Measurements from ENCODE around the gene SOX13. TPM values are rescaled to one million over a fixed set of nuclear protein-coding genes. Genes with fewer than 3 reads are reported as not detected.

Gene SOX13
- polyA plus RNA-seq, 4 donors, result 39.3 to 70.2 (median 51.6) TPM

DNA sequence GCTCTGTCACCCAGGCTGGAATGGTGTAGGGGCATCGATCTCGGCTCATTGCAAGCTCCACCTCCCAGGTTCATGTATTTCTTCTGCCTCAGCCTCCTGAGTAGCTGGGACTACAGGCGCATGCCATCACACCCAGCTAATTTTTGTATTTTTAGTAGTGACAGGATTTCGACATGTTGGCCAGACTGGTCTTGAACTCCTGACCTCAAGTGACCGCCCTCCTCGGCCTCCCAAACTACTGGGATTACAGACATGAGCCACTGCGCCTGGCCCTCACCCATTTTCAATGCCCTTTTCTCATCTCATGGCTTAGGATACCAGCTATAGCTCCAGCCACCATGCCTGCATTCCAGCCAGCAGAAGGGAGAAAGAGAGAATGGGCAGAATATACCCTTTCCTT, 12.9 kb upstream of the SOX13 start:
- no peak for DNase-seq (ENCODE audit: low read depth in 4 of 4, low spot score in 2 of 4)

DNA sequence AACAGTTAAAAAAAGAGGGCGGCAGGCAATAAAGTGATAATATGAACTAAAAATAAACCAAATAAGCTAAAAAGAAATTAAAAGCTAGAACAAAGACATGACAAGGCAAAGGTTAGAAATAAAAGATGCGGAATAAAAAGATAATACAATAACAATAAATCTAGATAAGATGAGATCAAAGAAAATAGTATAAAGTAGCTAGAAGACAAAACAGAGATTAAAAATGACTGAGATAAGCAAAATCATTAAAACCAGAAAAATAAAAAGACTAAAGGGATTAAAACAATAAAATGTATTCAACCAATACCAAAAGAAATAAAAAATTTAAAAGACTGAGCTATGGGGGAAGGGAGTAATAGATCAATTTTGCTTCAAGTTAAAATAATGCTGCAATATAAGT, 10.8 kb upstream of the SOX13 start:
- DNase-seq (ENCODE audit: low read depth in 4 of 4, low spot score in 2 of 4), result no peak

DNA sequence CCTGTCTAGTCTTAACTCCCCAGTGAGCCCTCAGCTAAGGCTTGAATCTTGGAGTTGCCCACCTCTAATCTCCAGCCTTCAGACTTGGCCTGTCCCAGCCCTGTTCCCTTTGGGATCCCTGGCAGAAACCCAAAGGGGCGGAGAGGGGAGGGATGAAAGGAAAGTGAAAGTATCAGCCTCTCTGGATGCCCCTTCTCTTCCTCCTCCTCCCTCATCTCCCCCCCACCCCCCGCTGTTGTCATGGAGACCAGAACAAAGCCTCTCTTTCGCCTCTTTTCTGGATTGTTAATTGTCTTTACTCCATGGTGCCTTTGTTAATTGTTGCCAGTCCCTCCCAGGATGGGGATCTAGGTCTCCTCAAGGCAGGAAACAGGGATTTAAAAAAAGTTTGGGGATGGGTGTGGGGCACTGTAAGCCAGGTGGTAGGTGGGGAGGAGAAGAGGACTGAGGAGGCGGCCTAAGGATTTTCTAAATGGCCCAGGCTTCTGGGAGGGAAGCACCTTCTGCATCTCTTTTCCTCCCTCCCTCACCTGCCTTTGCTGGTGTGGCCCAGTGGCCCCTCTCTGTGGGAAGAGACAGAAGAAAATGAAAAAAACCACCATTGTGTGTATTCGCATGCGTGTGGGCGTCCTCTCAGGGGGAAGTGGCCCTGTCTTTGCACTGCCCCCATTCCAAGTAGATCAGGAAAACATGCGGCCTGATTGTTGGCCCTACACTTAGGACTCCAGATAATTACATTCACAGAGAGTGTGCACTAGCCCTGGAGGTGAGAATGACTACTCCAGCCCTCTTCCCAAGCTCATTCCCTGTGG, 7.5 kb upstream of the SOX13 start:
- peak in 1 of 4 donors; percentile 45 for DNase-seq (ENCODE audit: low read depth in 4 of 4, low spot score in 2 of 4)

DNA sequence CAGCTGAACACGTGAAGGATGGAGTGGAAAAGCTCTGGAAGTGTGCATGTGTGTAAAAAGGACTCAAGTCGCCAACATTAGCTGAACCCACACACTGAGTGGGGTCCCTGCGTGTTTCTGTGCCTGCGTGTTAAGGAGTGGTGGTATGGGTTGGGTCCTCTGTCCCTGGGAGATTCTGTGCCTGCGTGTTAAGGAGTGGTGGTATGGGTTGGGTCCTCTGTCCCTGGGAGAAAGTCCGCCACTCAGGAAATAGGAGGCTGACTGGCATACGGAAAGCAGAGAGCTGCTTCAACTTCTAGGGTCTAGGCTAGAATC, 7.0 kb upstream of the SOX13 start:
- DNase-seq (ENCODE audit: low read depth in 4 of 4, low spot score in 2 of 4), result no peak

DNA sequence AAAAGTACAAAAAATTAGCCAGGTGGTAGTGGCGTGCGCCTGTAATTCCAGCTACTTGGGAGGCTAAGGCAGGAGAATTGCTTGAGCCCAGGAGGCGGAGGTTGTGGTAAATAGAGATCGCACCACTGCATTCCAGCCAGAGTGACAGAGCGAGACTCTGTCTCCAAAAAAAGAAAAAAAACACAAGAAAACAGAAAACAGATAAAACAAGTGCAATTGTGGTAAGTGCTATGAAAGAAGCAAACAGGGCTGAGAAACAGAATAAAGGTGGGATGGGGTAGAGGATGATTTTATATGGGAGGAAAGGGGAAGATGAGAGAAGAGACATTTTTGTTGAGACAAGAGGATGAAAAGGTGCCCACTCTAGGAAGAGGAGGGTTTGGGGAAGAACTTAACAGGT, 5.0 kb upstream of the SOX13 start:
- DNase-seq (ENCODE audit: low read depth in 4 of 4, low spot score in 2 of 4), result no peak

DNA sequence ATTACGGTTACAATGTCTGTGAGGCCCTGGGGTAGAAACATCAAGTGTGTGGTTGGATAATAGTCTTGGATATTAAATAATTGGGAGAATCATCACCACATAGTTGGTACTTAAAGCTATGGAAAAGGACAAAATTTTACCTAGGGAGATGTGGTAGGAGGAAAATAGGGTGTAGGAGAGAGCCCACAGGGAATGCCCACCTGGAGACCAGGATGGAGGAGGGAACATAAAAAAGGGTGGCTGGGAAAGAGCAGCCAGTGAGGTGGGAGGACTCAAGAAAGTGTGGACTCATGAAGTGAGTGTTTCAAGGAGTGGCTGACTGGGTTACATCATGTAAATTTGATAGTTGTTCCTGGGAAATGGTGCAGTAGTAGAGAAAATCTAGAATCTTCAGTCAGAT, 3.0 kb upstream of the SOX13 start:
- no peak for DNase-seq (ENCODE audit: low read depth in 4 of 4, low spot score in 2 of 4)

DNA sequence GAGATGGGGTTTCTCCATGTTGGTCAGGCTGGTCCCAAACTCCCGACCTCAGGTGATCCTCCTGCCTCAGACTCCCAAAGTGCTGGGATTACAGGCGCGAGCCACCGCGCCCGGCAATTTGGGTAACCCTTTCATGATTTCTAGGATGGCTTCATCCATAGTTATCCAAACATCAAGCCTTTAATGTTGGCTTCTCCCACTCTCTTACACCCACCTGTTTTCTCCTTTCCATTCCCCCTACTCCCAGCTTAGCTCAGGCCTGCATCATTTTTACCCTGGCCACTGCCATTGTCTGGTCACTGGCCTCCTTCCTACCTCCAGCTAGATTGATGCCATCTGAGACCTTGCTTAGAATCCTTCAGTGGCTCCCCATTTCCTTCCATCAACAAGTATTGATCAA, 2.0 kb upstream of the SOX13 start:
- no peak for DNase-seq (ENCODE audit: low read depth in 4 of 4, low spot score in 2 of 4)

DNA sequence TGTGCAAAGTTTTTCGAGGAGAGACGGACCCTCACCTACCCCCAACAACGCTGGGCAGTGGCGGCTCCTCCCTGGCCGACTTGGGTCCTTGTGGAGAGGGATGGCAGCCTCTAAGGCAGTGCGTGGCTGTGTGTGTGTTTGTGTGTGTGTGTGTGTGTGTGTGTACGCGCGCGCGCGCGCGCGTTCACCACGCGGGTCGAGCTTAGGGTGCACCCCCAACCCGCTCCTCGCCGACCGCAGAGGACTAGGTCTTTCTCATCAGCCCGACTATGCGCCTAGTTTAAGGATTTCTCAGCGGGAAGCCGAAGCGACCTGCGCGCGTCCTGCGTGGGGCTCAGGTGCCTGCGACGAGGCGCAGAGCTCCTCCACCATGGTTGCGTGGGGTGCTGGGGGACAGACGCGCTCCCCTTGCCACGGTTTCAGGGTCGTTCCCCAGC, 940 bp downstream of the SOX13 start:
- no peak for DNase-seq (ENCODE audit: low read depth in 4 of 4, low spot score in 2 of 4)

DNA sequence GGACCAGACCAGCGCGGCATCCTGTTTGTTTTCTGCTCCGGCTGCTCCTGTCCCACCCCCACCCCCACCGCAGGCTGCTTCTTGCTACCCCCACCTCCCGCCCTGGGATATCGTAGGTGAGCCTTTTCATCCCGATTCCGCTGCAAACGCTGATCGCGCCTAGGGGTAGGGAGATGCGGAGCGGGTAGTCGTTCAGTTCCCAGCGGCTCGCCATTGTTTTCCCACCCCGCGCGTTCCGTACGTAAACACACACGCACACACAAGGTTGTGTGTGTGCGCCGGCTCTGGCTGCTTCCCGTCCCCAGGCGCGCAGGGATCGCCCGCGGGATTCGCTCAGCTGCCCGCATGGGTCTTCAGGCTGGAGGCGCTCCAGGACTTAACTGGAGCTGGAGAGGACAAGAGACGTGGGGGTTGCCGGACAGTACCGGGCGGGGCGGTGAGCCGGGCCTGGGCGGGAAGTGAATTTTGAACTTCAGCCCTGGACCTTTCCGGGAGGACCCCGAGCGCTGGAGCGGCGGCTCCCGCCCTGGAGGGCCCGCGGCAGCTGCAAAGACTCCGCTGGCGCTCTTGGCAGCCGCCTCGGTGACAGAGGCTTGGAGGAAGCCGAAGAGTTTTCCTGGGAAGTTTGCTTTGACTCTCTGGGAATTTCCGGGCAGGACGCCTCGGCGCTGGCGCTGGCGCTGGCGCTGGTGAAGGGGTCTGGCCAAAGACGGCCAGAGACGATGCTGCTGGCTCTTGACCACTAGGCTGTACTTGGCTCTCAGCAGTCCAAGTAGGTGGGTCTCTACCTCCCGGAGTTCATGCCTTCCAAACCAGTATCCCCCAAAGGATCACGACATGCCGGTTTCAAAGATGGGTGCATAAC, 1.6 kb downstream of the SOX13 start:
- DNase-seq (ENCODE audit: low read depth in 4 of 4, low spot score in 2 of 4), result peak in 1 of 4 donors; percentile 79

DNA sequence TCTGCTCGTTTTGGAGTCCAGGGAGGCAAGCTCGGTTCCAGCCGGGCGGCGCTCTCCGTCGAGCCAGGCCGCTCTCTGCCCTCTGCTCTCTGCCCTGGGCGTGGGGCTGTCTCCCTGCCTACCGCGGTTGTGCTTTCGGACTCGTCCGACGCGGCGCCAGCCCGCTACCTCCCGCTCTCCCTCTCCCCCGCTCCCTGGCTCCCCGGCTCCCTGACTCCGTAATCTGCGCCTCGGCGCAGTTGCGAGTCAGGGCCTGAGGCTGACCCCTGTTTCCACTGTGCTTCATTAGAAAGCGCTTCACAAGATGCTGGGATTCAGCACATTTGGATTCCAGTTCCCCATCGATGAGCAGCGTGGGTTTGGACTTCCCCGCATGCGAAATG, 2.2 kb downstream of the SOX13 start:
- DNase-seq (ENCODE audit: low read depth in 4 of 4, low spot score in 2 of 4), result no peak

DNA sequence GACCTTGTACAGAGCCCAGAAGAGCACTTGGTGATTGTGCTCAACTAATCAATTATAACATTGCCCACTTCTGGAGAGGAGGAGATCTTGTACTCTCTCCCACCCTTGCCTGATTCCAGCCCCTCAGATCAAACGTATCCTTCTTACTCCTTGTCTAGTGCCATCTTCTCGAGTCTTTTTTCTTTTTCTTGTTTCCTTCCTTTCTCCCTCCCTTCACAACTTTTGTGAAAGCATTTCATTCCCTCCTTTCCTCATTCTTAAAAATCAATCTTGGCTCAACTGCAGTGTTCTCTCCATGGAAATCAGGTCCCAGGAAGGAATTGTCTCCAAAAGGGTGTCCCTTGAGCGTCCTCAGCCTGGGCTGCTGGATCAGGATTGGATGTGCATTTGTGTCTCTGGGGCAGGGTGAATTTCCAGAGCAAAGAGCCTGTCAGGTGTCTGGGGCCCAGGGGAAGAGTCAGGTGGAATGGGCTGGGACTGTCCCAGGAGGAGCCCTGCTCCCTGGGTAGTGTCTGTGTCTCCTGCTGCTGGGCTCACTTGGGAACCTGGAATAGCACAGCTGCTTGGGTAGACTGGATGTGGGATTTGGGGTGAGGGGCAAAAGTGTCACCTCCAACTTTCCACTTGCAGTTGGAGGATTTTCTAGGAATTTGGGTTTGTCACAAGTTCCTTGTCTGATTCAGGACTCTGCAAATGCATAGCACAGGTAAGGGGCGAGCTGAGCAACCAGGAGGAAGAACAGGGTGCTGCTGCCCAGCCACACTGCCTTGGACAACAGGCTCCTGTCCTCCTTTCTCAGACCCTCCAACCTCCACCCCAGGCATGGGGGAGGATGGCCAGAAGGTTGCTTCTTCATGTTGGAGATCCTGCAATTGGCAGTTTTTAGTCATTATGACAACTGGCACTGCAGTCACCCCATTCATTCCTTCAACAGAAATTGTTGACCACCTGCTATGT, 3.3 kb downstream of the SOX13 start:
- no peak for DNase-seq (ENCODE audit: low read depth in 4 of 4, low spot score in 2 of 4)

DNA sequence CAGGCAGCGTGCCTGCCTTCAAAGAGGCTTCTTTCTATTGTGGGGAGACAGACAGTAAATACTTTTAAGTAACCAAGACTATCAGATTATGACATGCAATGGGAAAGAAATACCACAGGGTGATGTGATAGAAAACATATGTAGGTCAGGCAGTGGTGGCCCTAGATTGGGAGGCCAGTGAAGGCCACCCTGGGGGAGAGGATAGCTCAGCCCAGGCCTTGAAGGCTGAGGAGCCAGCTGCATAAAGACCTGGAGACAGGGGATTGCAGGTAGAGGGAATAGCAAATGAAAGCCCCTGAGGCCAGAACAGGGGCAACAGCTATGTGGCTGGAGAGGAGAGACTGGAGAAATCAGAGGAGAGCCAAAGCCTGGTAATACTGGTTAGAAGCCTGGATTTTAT, 4.0 kb downstream of the SOX13 start:
- no peak for DNase-seq (ENCODE audit: low read depth in 4 of 4, low spot score in 2 of 4)

DNA sequence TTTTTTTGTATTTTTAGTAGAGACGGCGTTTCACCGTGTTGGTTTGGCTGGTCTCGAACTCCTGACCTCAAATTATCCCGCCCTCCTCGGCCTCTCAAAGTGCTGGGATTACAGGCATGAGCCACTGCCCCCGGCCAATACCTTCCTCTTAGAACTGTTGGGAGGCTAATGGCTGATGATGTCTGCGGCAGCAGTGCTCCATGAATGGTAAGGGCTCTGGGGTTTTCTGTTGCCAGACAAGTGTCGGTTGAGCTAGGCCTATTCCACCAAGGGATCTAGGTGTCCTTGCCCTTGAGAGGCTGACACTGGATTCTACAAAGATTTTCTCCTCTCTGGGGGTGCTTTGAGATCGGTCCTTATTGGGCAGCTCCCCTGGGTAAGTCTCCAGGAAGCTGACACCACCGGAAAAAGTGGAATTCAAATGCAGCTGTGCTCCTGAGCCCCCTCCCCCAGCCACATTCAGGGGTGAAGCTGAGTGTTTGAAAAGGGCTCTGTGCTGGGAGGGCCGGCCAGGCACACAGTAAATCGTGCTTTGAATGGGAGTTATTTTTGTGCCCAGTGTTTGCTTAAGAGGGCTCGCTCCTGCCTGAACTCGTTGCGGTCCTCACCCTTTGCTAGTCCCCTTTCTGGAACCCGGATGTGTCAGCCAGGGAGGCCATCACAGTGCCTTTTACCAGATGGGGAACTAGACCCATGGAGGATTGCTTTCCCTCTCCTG, 5.2 kb downstream of the SOX13 start:
- DNase-seq (ENCODE audit: low read depth in 4 of 4, low spot score in 2 of 4), result no peak

DNA sequence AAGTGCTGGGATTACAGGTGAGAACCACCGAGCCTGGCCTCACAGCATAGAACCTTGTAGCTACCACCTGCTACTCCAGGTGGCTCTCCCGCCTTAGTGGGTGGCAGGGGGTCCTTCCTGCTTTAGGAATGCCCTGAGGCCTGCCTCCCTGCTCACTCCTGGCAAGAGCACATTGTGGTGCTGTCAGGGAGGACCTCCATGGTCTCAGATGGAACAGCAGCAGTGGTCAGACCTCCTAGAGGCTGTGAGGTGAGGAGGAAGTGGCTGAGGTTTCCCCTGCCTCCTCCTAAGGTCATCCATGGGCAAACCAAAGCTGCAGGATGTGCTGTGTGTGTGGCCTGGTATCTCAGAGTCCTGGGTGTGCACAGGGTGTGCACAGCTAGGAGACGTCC, 6.7 kb downstream of the SOX13 start:
- DNase-seq (ENCODE audit: low read depth in 4 of 4, low spot score in 2 of 4), result no peak

DNA sequence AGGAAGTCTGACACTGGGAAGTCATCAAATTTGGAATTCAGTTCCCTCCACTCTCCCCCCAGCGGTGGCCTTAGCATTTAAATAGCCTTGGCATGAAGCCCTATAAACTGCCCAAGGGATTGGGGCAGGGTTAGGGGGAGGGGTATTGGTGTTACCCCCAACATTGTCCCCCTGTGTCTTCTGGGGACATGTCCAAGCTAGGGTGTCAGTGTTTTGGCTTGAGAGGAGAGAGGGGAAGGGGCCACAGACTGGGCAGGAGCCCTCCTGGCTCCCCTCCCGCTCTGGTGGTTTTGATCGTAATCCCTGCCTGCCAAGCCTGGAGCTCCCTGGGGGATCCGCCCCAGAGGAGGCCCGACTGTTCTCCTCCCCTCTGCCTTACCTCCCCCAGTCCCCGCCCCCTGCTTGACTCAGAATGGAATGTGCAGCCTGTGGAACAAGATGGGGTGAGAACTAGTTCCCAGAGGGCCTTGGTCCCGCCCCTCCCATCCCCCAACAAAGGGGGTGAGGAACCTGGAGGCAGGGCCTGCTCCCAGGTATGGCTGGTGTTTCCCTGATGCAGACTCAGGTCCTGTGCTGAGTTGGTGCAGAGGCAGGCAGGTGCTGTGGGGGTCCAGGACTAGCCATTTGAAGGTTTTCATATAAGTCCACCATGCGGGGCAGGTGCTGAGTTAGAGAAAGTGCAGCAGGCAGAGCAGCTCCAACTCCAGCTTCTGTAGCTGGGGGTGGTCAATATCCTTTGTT, 7.4 kb downstream of the SOX13 start:
- DNase-seq (ENCODE audit: low read depth in 4 of 4, low spot score in 2 of 4), result peak in 2 of 4 donors; percentile 81 to 88

DNA sequence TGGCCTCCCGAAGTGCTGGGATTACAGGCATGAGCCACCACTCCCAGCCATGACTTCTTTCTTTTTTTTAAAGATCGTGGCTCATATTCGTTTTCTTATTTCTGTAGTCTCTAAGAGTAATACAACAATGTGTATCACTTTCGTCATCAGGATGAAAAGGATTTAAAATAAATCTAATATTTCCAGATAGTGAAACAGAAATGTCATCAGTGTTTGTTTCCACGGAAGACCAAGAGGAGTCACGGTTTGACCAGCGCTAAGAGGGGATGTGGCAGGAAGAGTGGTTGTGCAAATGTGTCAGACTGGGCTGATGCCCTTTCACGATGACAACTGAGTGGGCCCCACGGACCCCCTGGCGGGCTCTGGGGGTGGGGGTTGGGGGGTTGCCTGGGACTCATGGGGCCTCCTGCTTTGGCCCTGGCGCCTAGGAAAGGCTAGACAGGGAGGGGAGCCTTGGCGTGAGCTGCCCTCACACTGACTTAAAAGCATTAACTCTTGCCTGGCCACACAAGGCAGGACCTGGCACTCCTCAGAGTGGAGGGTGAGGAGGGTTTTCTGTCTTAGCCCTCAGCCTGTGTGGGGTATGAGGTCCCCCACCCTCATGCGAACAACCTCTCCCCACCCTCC, 8.4 kb downstream of the SOX13 start:
- DNase-seq (ENCODE audit: low read depth in 4 of 4, low spot score in 2 of 4), result no peak

DNA sequence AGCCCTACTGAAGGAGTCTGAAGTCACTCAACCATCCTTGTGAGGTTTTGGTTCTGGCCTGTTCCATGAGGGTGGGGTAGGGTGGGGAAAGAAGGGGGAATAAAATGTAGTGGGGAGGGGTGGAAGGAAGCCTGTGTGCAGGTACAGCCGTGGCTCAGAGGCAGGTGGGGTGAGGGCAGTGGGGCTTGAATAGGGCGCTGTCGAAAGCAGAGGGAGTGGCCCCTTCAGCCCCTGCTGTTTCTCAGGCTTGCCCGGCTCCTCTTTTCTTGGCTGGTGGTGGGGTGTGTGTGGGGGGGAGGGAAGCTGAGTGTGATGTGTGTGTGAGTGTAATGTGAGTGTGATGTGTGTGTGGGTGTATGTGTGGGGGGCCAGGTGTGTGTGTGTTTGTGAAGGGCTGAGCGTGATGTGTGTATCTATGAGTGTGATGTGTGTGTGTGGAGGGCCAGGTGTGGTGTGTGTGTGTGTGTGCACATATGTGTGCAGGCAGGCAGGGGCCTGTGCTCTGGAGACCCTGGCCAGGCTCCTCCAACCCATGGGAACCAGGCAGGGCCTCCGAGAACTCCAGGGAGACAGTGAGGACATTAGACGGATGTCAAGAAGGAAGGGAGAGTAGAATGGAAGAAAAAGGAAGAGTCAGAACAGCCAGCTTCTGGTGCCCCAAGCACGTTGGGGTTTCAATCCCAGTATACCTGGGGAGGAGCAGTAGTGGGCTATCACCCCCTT, 9.0 kb downstream of the SOX13 start:
- DNase-seq (ENCODE audit: low read depth in 4 of 4, low spot score in 2 of 4), result no peak

DNA sequence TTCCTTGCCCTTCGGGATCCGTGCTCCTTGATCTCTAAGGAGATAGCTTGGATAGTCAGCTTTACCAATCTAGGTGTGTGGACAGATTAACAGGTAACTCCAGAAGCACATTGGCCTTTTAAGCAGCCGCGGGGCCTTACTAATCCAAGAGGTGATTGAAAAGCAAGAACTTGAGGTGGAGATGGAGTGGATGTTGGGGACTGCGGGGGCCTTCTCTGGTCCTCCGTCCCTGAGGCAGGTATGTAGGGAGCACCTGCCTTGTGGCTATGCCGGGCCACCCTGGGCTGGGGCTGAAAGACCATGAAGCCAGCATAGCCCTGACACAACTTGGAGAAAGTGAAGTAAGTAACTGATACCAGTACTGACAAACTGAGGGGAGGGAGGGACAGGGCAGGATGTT, 10.6 kb downstream of the SOX13 start:
- DNase-seq (ENCODE audit: low read depth in 4 of 4, low spot score in 2 of 4), result no peak
